Natural killer cell treated with Interleukin-12 subunit alpha and Interleukin-12 subunit beta and Interleukin-15 and Interleukin-18, amount 100 ng/mL, for 72 hours (primary cell): ENCODE data around the gene GNAO1. TPM values are rescaled to one million over a fixed set of nuclear protein-coding genes. Genes with fewer than 3 reads are reported as not detected.
"Not testable (repeated sequence)": the region's sequence is repeated elsewhere in the genome, so short reads cannot be mapped to it uniquely, and the experiment has no call there.

Source experiments
- ATAC-seq, 2 donors: fragments of 150-1000 bp; cut with Tn5 transposase in 1 of 2; sonication (Bioruptor Pico), chemical (Tn5 transposase) in 1 of 2; 2 replicates each; pipeline ENCODE4 v1.10.0; 2021
- DNase-seq: peaks from one replicate; pipeline ENCODE4 v3.0.0; 2022; ENCODE audit warnings: low spot score
- H3K27ac Mint-ChIP-seq, 2 donors: 1 replicate in 1 of 2; 2 replicates in 1 of 2; pipeline ENCODE4 v1.8.0; 2022; ENCODE audit warnings: mixed read lengths in 2 of 2, mild to moderate bottlenecking in 1 of 2, moderate library complexity in 1 of 2
- H3K27me3 Mint-ChIP-seq, 2 donors: 1 replicate in 1 of 2; 2 replicates in 1 of 2; pipeline ENCODE4 v1.8.0; 2022; ENCODE audit warnings: mixed read lengths in 2 of 2
- H3K36me3 Mint-ChIP-seq: one replicate; pipeline ENCODE4 v1.8.0; 2022; ENCODE audit warnings: mixed read lengths
- H3K4me1 Mint-ChIP-seq, 2 donors: 1 replicate in 1 of 2; 2 replicates in 1 of 2; pipeline ENCODE4 v1.8.0; 2022; ENCODE audit warnings: low read depth in 2 of 2, mixed read lengths in 2 of 2, mild to moderate bottlenecking in 1 of 2
- H3K4me3 Mint-ChIP-seq: one replicate; pipeline ENCODE4 v1.8.0; 2022; ENCODE audit warnings: mixed read lengths
- H3K9me3 Mint-ChIP-seq: 2 replicates; pipeline ENCODE4 v1.8.0; 2022; ENCODE audit warnings: mixed read lengths
- total RNA-seq, 2 donors: library from RNA; stranded (reverse); gene quantifications; one replicate each; pipeline ENCODE4 v1.2.3, GENCODE V29; 2022

Gene GNAO1
- total RNA-seq, 2 donors from 2014 or later: 1.6 TPM; not detected in 1

DNA sequence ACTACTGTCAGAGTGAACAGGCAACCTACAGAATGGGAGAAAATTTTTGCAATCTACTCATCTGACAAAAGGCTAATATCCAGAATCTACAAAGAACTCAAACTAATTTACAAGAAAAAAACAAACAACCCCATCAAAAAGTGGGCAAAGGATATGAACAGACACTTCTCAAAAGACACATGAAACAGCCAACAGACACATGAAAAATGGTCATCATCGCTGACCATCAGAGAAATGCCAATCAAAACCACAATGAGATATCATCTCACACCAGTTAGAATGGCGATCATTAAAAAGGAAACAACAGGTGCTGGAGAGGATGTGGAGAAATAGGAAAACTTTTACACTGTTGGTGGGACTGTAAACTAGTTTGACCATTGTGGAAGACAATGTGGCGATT lies 205.4 kb downstream of the GNAO1 start:
- not testable (repeated sequence) for ATAC-seq, H3K4me3 Mint-ChIP-seq, H3K9me3 Mint-ChIP-seq, DNase-seq, H3K27ac Mint-ChIP-seq, H3K27me3 Mint-ChIP-seq
- H3K4me1 Mint-ChIP-seq: peaks cover 6 to 13% of the 10 kb centered on the region in 2 donors
- H3K36me3 Mint-ChIP-seq: peaks cover 38% of the 10 kb centered on the region

DNA sequence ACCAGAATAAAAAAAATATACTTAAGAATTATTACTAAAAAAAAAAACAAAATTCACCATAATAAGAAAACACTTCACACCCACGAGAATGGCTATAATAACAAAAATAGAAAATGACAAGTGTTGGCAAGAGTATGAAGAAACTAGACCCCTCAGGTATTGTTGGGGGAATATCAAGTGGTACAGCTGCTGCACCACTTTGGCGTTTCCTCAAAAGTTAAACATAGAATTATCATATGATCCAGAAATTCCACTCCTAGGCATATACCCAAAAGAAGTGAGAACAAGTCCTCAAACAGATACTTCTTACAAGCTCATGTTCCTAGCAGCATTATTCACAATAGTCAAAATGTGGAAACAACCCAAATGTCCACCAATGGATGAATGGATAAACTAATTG lies 207.8 kb downstream of the GNAO1 start:
- DNase-seq: no peak
- Mint-ChIP-seq H3K9me3 (no peaks in the 10 kb centered on the region), H3K4me3 (no peak overlapping the region), H3K36me3 (peaks cover 35% of the 10 kb centered on the region), H3K27me3 (no peaks in the 10 kb centered on the region), H3K4me1 (peaks cover 2 to 9% of the 10 kb centered on the region in 2 donors), H3K27ac (no peak overlapping the region)
- ATAC-seq: no peak

DNA sequence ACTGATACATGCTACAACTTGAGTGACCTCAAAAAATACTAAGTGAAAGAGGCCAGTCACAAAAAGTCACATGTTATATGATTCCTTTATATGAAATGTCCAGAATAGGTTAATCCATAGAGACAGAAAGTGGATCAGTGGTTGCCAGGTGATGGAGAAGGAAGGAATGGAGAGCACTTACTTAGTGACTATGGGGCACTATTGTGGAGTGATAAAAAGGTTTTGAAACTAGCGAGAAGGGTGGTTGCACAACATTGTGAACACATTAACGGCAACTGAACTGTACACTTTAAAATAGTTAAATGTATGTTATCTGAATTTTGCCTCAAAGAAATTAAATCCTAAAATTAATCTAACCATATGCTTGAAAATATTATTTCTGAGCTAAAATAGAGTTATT lies 208.2 kb downstream of the GNAO1 start:
- H3K4me1 Mint-ChIP-seq: peaks cover 0 to 7% of the 10 kb centered on the region in 2 donors
- H3K36me3 Mint-ChIP-seq: peaks cover 32% of the 10 kb centered on the region
- no peak for ATAC-seq
- no peaks in the 10 kb centered on the region for H3K27me3 Mint-ChIP-seq
- H3K4me3 Mint-ChIP-seq: no peak overlapping the region
- H3K27ac Mint-ChIP-seq: no peak overlapping the region
- H3K9me3 Mint-ChIP-seq: no peaks in the 10 kb centered on the region
- DNase-seq: no peak

DNA sequence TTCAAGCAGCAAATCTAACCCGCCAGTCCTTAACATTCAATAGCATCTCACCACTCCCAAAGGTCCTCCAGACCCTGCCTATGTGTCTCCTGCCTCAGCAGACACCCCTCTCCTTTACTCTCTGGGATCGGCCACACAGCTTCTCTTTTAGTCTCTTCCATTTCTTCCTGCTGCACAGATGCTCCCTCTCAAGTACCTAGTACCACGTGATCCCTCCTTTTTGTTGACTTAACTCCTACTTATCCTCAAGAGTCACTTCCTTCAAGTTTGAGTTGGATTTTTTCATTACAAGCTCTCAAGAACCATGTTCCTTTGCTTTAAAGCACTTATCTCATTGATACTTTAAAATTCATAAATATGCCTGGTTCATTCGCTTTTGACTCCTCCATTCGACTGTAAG lies 209.2 kb downstream of the GNAO1 start:
- Mint-ChIP-seq H3K4me1 (peaks cover 0 to 8% of the 10 kb centered on the region in 2 donors), H3K9me3 (no peaks in the 10 kb centered on the region), H3K4me3 (no peak overlapping the region), H3K27ac (no peak overlapping the region), H3K36me3 (peaks cover 36% of the 10 kb centered on the region), H3K27me3 (no peaks in the 10 kb centered on the region)
- DNase-seq (no peak), ATAC-seq (no peak)

DNA sequence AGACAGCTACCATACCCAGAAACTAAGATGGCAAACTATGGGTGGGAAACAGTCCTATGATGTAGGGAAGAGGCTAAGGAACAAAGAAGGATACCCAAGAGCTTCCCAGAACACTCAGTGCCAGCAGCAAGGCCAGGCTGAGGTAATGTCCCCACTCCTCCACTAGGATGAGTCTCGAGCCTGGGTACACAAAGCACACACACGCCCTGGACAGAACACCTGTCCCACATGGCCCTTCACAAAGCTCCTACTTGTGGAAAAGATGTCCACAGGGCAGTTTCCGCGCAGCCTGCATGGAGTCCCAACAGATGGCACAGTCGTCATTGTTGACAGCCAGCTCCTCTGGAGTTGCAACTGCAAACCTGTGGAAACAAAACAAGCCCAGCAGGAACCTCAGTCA lies 210.2 kb downstream of the GNAO1 start:
- H3K36me3 Mint-ChIP-seq: peaks cover 33% of the 10 kb centered on the region
- no peak for DNase-seq
- H3K9me3 Mint-ChIP-seq: no peaks in the 10 kb centered on the region
- H3K27me3 Mint-ChIP-seq: no peaks in the 10 kb centered on the region
- no peak overlapping the region for H3K27ac Mint-ChIP-seq
- no peak overlapping the region for H3K4me3 Mint-ChIP-seq
- peaks cover 0 to 6% of the 10 kb centered on the region in 2 donors for H3K4me1 Mint-ChIP-seq
- ATAC-seq: no peak

DNA sequence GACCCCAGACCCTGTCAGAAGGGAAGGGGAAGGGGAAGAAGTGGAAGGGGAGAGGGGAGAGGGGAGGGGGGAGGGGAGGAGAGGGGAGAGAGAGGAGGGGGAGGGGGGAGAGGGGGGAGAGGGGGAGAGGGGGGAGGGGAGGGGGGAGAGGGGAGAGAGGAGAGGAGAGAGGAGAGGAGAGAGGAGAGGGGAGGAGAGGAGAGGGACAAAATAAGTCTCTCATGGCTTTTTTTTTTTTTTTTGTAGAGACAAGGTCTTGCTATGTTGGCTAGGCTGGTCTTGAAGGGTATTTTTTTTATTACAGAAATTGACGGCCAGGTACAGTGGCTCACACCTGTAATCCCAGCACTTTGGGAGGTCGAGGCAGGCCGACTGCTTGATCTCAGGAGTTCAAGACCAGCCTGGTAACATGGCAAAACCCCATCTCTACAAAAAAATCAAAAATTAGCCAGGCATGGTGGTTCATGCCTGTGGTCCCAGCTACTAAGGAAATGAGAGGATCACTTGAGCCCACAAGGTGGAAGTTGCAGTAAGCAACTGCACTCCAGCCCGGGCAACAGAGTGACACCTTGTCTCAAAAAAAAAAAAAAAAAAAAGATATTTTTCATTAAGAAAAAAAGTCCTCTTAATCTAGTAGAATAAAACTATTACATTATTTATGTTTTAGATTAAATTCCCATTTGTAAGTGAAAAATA lies 214.8 kb downstream of the GNAO1 start:
- no peak for ATAC-seq
- Mint-ChIP-seq H3K4me3 (no peak overlapping the region), H3K27ac (no peak overlapping the region), H3K4me1 (peaks cover 4 to 9% of the 10 kb centered on the region in 2 donors), H3K36me3 (peaks cover 33% of the 10 kb centered on the region), H3K9me3 (no peaks in the 10 kb centered on the region), H3K27me3 (no peaks in the 10 kb centered on the region)
- no peak for DNase-seq

Other genes with a start within 250 kb of the GNAO1 start
- gene AMFR, start 234.1 kb downstream of the GNAO1 start, total RNA-seq: 10 to 100 TPM; 46.5 to 86.2 TPM